Progenitor cell of endocrine pancreas (in vitro differentiated cells): ENCODE data around the gene GOLGA8K. TPM values are rescaled to one million over a fixed set of nuclear protein-coding genes. Genes with fewer than 3 reads are reported as not detected.
"Not testable (repeated sequence)": the region's sequence is repeated elsewhere in the genome, so short reads cannot be mapped to it uniquely, and the experiment has no call there.

Experiments used
- DNase-seq: peaks from one replicate; pipeline ENCODE4 v3.0.0; 2021; ENCODE audit warnings: low spot score; ENCODE audit not compliant: unreplicated experiment
- H3K27ac Mint-ChIP-seq: 2 replicates; pipeline ENCODE4 v1.8.0; 2021; ENCODE audit warnings: mild to moderate bottlenecking, moderate library complexity, mixed read lengths
- H3K27me3 Mint-ChIP-seq: 2 replicates; pipeline ENCODE4 v1.8.0; 2021; ENCODE audit warnings: mixed read lengths
- H3K36me3 Mint-ChIP-seq: 2 replicates; pipeline ENCODE4 v1.8.0; 2022; ENCODE audit warnings: mixed read lengths; ENCODE audit not compliant: insufficient read depth
- H3K4me1 Mint-ChIP-seq: 2 replicates; pipeline ENCODE4 v1.8.0; 2021; ENCODE audit warnings: low read depth, mixed read lengths
- H3K4me3 Mint-ChIP-seq: 2 replicates; pipeline ENCODE4 v1.8.0; 2021; ENCODE audit warnings: low read depth, mild to moderate bottlenecking, moderate library complexity, mixed read lengths
- H3K9me3 Mint-ChIP-seq: 2 replicates; pipeline ENCODE4 v1.8.0; 2021; ENCODE audit warnings: low read depth, mixed read lengths
- long read RNA-seq: library from polyadenylated mRNA; unstranded; transcript quantifications from one replicate; pipeline ENCODE4 v2.0.0, GENCODE V29; 2020
- total RNA-seq: library from RNA; stranded (reverse); gene quantifications from 2 replicates; pipeline ENCODE4 v1.2.1, GENCODE V29; 2021
- TF ChIP-seq, protein P1 (sequence below): fragments of 200-600 bp; sonication (generic); IDR thresholded peaks from one replicate; pipeline ENCODE4 v1.5.0; 2021; ENCODE audit warnings: antibody characterized with exemption, mild to moderate bottlenecking; ENCODE audit not compliant: unreplicated experiment

The GOLGA8K gene, protein sequence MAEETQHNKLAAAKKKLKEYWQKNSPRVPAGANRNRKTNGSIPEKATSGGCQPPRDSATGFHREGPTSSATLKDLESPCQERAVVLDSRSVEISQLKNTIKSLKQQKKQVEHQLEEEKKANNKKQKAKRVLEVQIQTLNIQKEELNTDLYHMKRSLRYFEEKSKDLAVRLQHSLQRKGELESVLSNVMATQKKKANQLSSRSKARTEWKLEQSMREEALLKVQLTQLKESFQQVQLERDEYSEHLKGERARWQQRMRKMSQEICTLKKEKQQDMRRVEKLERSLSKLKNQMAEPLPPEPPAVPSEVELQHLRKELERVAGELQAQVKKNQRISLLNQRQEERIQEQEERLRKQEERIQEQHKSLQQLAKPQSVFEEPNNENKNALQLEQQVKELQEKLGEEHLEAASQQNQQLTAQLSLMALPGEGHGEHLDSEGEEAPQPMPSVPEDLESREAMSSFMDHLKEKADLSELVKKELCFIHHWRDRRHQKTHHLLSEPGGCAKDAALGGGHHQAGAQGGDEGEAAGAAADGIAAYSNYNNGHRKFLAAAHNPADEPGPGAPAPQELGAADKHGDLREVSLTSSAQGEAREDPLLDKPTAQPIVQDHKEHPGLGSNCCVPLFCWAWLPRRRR
- total RNA-seq: 0.18 TPM in 1 of 2 replicates, not detected in the other
- long read RNA-seq: 0 reads

DNA sequence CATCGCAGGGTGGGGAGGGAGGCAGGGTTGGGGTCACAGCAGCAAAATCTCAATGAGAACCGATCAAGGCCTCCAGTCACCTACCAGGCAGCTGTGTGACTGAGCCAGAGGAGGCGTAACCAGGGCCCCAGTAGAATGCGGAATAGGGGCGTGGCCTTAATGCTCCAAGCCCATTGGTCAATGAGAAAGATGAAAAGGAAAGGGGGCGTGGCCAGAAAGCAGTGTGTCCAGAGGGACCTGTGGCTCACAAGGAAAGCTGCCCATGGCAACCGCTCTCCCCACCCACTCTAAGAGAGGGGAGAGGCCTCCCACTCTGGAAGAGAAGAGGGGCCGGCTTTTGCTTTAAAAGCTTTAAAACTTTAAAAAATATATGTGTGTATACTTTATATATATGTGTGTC is at the start of gene GOLGA8K:
TSS of gene GOLGA8K (minus strand) at position 101 of the 400 bp plus-strand sequence. CDS start at position 3, 98 bp downstream.
- not testable (repeated sequence) for H3K36me3 Mint-ChIP-seq, DNase-seq, H3K4me1 Mint-ChIP-seq, H3K27me3 Mint-ChIP-seq, H3K27ac Mint-ChIP-seq, H3K9me3 Mint-ChIP-seq, H3K4me3 Mint-ChIP-seq

DNA sequence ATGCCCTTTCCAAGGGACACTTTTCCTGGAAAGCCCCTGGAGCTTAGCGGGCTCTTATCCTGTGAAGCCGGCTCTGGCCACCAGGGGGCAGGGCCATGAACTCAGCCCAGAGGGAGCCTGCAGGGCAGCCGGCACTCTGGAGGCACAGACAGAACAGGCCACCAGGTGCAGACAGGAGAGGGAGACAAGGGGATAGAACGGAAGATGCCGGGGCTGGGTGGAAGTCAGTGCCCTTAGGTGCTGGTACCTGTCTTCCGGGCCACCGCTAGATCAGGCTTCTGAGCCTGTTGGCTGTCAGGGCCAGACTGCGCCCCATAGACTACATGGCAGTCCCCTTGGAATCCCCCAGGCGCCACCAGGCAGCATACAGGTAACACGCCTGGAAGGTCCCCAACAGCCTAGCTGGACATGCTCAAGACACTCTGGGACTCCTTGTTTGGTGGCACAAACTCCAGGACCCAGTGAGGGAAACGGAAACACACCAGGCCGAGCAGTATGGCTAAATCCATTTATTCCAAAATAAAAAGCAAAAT is 37.4 kb upstream of the GOLGA8K start:
- H3K27ac Mint-ChIP-seq, H3K4me3 Mint-ChIP-seq, H3K4me1 Mint-ChIP-seq, DNase-seq, H3K36me3 Mint-ChIP-seq, H3K27me3 Mint-ChIP-seq, H3K9me3 Mint-ChIP-seq: not testable (repeated sequence)
- TF ChIP-seq, protein P1, sequence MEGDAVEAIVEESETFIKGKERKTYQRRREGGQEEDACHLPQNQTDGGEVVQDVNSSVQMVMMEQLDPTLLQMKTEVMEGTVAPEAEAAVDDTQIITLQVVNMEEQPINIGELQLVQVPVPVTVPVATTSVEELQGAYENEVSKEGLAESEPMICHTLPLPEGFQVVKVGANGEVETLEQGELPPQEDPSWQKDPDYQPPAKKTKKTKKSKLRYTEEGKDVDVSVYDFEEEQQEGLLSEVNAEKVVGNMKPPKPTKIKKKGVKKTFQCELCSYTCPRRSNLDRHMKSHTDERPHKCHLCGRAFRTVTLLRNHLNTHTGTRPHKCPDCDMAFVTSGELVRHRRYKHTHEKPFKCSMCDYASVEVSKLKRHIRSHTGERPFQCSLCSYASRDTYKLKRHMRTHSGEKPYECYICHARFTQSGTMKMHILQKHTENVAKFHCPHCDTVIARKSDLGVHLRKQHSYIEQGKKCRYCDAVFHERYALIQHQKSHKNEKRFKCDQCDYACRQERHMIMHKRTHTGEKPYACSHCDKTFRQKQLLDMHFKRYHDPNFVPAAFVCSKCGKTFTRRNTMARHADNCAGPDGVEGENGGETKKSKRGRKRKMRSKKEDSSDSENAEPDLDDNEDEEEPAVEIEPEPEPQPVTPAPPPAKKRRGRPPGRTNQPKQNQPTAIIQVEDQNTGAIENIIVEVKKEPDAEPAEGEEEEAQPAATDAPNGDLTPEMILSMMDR: peak; percentile 32

DNA sequence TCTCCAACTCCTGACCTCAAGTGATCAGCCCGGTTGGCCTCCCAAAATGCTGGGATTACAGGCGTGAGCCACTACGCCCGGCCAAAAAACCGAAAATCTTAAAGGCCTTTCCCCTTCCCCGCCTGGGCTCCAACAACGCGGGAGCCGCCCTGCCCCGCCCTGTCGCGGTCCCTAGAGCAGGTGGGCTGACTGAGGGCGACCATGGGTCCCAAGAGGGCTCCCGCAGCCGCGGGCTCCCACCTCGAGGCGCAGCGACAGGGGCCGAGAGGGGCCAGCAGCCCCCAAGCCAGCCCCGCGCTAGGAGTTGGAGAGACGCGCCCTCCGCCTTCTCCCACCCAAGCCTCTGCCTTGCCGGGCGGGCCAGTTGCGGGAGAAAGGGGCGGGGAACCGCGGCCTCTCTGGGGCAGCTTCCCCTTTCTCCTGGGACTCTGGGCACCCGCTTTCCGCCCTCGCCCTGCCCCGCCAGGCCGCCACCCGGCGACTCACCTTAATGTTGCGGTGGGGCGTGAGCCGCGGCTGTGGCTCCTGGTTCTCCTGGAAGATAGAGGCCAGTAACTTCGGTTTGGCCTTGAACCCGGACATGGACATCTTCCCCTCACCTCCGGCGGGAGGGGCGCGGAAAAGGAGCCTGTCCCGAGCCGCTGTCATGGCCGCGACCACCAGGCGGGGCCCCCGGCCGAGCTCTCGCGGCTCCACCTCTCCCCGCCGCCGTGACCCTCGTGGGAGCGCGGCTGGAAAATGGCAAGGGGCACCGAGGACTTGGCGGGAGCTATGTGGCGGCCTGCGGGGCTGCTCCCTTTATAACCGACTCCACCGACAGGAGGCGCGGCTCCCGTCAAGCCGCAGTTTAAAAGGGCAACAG is 31.2 kb upstream of the GOLGA8K start:
- not testable (repeated sequence) for H3K36me3 Mint-ChIP-seq, H3K4me1 Mint-ChIP-seq, H3K27me3 Mint-ChIP-seq, H3K27ac Mint-ChIP-seq, DNase-seq, H3K9me3 Mint-ChIP-seq, H3K4me3 Mint-ChIP-seq

DNA sequence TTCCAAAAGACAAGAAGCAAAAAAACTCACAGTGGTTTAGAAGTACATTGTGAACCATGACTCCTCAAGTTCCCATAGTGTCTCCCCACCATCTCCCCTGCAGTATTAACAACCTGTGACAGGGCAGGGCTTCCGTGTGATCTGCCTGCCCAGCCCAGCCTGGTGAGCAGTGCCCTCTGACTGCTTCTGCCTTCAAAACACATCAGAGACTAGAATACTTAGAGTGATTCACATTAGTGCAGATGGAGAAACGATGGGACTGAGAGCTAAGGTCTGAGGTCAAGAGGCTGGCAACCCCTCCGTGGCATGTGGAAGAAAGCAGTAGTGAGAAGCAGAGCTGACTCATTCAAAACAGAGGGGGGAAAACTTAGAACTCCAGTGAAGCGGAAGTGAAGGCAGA is 24.5 kb upstream of the GOLGA8K start:
- not testable (repeated sequence) for DNase-seq, H3K36me3 Mint-ChIP-seq, H3K4me3 Mint-ChIP-seq, H3K27ac Mint-ChIP-seq, H3K4me1 Mint-ChIP-seq, H3K9me3 Mint-ChIP-seq, H3K27me3 Mint-ChIP-seq

DNA sequence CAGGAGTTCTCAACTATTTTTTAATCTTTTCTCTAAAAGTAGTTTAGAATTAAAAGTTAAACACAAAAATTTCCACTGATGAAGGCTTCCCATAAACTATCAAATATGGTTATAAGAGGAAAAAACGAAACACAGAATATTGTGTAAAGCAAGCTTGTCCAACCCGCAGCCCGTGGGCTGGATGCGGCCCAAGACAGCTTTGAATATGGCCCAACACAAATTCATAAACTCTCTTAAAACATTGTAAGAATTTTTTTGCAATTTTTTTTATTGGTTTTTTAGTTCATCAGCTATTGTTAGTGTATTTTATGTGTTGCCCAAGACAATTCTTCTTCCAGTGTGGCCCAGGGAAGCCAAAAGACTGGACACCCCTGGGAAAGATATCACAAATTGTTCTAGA is 23.4 kb upstream of the GOLGA8K start:
- not testable (repeated sequence) for DNase-seq, H3K27me3 Mint-ChIP-seq

DNA sequence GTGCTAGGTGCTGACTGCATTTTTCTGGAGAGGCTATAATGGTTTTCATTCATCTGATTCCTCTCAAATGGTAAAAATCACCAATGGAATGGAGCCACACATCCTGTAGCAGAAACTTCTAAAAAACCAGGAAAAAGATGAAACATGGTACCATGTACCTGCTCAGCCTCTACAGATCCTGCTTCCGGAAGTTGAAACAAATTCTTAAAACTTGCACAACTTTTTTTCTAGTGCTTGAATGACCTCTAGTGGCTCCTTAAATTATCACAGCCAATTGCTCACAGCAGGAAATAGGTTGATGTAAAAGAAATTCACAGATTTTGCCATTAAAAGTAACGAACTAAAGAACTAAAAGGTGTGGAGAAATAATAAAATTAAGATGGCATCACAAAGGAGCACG is 4.8 kb upstream of the GOLGA8K start:
- not testable (repeated sequence) for H3K4me3 Mint-ChIP-seq, H3K27ac Mint-ChIP-seq, H3K4me1 Mint-ChIP-seq, H3K9me3 Mint-ChIP-seq, H3K27me3 Mint-ChIP-seq, H3K36me3 Mint-ChIP-seq, DNase-seq
- TF ChIP-seq, protein P1: peak; percentile 50

More for the DNA sequence above, 23.4 kb upstream of the GOLGA8K start:
- H3K9me3 Mint-ChIP-seq, H3K4me3 Mint-ChIP-seq, H3K36me3 Mint-ChIP-seq, H3K4me1 Mint-ChIP-seq, H3K27ac Mint-ChIP-seq: not testable (repeated sequence)

DNA sequence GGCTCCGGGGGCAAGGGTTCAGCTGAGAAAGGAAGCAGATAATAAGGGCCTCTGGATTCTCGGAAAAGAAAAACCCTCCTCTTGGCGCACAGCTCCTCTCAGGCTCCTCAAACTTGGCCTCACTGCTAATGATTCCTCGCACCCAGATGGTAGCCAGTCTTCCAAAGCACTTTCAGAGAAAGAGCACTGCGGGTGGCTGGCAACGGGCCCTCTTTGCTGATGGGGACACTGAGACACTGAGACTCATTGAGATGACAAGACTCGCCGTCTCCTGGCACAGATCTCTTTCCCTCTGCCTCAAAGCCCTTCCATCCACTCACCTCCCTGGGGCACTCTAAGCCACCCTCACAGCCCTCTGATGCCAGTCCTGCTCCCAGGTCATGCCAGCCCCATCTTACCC is 6.6 kb downstream of the GOLGA8K start:
- not testable (repeated sequence) for H3K27ac Mint-ChIP-seq, H3K4me3 Mint-ChIP-seq, H3K36me3 Mint-ChIP-seq, DNase-seq, H3K4me1 Mint-ChIP-seq, H3K27me3 Mint-ChIP-seq, H3K9me3 Mint-ChIP-seq

DNA sequence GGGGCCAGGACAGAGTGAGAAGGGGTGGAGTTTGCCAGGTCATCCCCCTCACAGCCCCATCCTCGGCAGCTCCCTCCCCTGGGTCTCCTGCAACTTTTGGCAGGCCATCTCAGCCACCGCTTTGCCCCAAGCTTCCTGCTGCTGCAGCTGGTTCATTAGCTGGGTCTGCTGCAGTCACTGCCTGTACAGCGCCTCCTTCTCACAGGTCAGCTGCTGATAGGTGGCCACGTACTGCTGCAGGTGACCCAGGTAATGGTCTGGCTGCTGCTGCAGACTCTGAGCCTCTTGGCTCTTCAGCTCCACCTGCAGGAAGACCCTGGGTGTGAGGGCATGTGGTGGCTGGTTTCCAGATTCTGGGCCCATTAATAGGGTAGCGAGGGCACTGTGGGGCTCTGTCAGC is 8.3 kb downstream of the GOLGA8K start:
- not testable (repeated sequence) for H3K36me3 Mint-ChIP-seq, H3K4me1 Mint-ChIP-seq, H3K4me3 Mint-ChIP-seq, H3K9me3 Mint-ChIP-seq, H3K27me3 Mint-ChIP-seq, H3K27ac Mint-ChIP-seq
- peak; percentile 14 for DNase-seq

DNA sequence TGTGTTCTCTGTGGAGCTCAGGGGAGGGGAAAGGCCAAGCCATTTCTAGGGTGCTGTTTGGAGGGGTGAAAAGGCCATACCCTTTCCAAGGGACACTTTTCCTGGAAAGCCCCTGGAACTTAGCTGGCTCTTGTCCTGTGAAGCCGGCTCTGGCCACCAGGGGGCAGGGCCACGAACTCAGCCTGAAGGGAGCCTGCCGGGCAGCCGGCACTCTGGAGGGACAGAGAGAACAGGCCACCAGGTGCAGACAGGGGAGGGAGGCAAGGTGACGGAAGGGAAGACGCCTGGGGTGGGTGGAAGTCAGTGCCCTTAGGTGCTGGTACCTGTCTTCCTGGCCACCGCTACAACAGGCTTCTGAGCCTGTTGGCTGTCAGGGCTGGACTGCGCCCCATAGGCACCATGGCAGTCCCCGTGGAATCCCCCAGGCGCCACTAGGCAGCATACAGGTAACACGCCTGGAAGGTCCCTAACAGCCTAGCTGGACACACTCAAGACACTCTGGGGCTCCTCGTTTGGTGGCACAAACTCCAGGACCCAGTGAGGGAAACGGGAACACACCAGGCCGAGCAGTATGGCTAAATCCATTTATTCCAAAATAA is 14.9 kb downstream of the GOLGA8K start:
- not testable (repeated sequence) for H3K4me3 Mint-ChIP-seq, H3K27ac Mint-ChIP-seq, H3K4me1 Mint-ChIP-seq, H3K36me3 Mint-ChIP-seq, H3K27me3 Mint-ChIP-seq, DNase-seq, H3K9me3 Mint-ChIP-seq

DNA sequence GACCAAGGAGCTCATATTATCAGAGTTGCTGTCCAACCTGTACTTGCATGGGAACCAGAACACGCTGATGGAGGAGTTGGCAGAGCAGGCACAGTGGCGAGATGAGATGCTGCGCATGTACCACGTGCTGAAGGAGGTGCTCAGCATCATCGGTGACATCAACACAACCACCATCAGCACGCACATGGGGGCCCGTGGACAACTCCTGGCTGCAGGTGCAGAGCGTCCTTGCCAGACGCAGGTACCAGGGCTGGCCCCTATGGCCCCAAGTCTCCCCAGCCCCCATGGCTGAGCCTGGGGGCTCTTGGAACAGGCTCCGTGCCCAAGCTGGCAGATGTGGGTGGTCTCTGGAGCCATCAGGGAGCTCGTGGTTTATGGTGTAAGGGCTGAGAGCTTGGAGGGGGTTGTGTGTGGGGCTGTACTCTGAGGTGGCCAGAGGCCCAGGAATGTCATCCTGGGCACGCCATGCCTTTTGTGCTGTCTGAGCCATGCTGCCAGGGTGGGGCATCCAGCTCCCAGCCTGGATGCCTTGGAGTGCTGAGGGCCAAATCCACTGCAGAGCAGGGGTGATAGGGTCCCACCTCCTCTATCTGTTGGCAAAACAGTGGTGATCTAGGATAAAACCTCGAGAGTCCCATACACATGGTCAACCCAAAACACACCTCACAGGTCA is 17.1 kb downstream of the GOLGA8K start:
- not testable (repeated sequence) for H3K27ac Mint-ChIP-seq, H3K4me1 Mint-ChIP-seq, DNase-seq, H3K27me3 Mint-ChIP-seq, H3K9me3 Mint-ChIP-seq, H3K36me3 Mint-ChIP-seq, H3K4me3 Mint-ChIP-seq
